Measurements from ENCODE around the gene RASSF8. TPM values are rescaled to one million over a fixed set of nuclear protein-coding genes. Genes with fewer than 3 reads are reported as not detected.

RASSF8 gene
- total RNA-seq, 4 donors from 2014 or later: 56.8 to 81.0 (median 77.3) TPM

- H3K27me3 ChIP-seq: no peaks in the 10 kb centered on the region
- intact Hi-C loops (cut with DNase I): no loop called here
- H3K9me3 ChIP-seq: no peaks in the 10 kb centered on the region
- 92% methylated on average over 1 of the region's 1 CpG for WGBS
- peaks cover 0 to 5% (median 0%) of the 10 kb centered on the region in 4 donors for H3K36me3 ChIP-seq
- H3K4me3 ChIP-seq: no peak overlapping the region
- no peak overlapping the region for H3K27ac ChIP-seq (replicated peaks in 1 of 4)
- no peak for DNase-seq (ENCODE audit: extremely low spot score)
- H3K4me1 ChIP-seq: no peaks in the 10 kb centered on the region
- TF ChIP-seq EP300 (IDR thresholded peaks at IDR 0.05) (no peak), POLR2A (IDR thresholded peaks at IDR 0.05; ENCODE audit: low read depth) (no peak), POLR2AphosphoS5 (IDR thresholded peaks at IDR 0.05) (no peak), CTCF (IDR thresholded peaks at IDR 0.05) (no peak)
Observed at GRCh38 chr12:26080911-26081310, 122.4 kb downstream of the RASSF8 start.

GRCh38 chr12:26086936-26087335 lies 128.5 kb downstream of the RASSF8 start:
- H3K4me1 ChIP-seq: no peaks in the 10 kb centered on the region
- no peak overlapping the region for H3K27ac ChIP-seq (replicated peaks in 1 of 4)
- WGBS: 93% methylated on average over 1 of the region's 1 CpG
- no peaks in the 10 kb centered on the region for H3K27me3 ChIP-seq
- H3K9me3 ChIP-seq: no peaks in the 10 kb centered on the region
- TF ChIP-seq POLR2A (IDR thresholded peaks at IDR 0.05; ENCODE audit: low read depth) (no peak), EP300 (IDR thresholded peaks at IDR 0.05) (no peak), CTCF (IDR thresholded peaks at IDR 0.05) (no peak), POLR2AphosphoS5 (IDR thresholded peaks at IDR 0.05) (no peak)
- no peak overlapping the region for H3K4me3 ChIP-seq
- intact Hi-C loops (cut with DNase I): no loop called here
- peaks cover 0 to 1% (median 0%) of the 10 kb centered on the region in 4 donors for H3K36me3 ChIP-seq
- DNase-seq (ENCODE audit: extremely low spot score): no peak

- Histone ChIP-seq H3K4me3 (no peak overlapping the region), H3K27me3 (no peaks in the 10 kb centered on the region), H3K4me1 (no peaks in the 10 kb centered on the region), H3K36me3 (no peaks in the 10 kb centered on the region), H3K27ac (replicated peaks in 1 of 4) (no peak overlapping the region), H3K9me3 (no peaks in the 10 kb centered on the region)
- TF ChIP-seq EP300 (IDR thresholded peaks at IDR 0.05): no peak
- intact Hi-C loops (cut with DNase I): no loop called here
- 81% methylated on average over 2 of the region's 2 CpGs for WGBS
- DNase-seq (ENCODE audit: extremely low spot score): no peak
Observed at GRCh38 chr12:26088998-26089397, 130.5 kb downstream of the RASSF8 start.

- WGBS: 90% methylated on average over 11 of the region's 11 CpGs
- no peaks in the 10 kb centered on the region for H3K36me3 ChIP-seq
- H3K9me3 ChIP-seq: no peaks in the 10 kb centered on the region
- no peaks in the 10 kb centered on the region for H3K4me1 ChIP-seq
- no peak overlapping the region for H3K4me3 ChIP-seq
- intact Hi-C loops (cut with DNase I): loop anchor here (10.0 kb wide), 1 partner anchor 614 kb away; no protein-coding TSS in a partner anchor
- TF ChIP-seq POLR2AphosphoS5 (IDR thresholded peaks at IDR 0.05) (no peak), EP300 (IDR thresholded peaks at IDR 0.05) (no peak), POLR2A (IDR thresholded peaks at IDR 0.05; ENCODE audit: low read depth) (no peak), CTCF (IDR thresholded peaks at IDR 0.05) (no peak)
- H3K27ac ChIP-seq (replicated peaks in 1 of 4): no peak overlapping the region
- no peaks in the 10 kb centered on the region for H3K27me3 ChIP-seq
- DNase-seq (ENCODE audit: extremely low spot score): no peak
Observed at GRCh38 chr12:26090836-26091510, 132.5 kb downstream of the RASSF8 start.

GRCh38 chr12:26091822-26092221 lies 133.3 kb downstream of the RASSF8 start:
- no peaks in the 10 kb centered on the region for H3K27me3 ChIP-seq
- no peaks in the 10 kb centered on the region for H3K36me3 ChIP-seq
- H3K4me3 ChIP-seq: no peak overlapping the region
- intact Hi-C loops (cut with DNase I): loop anchor here (10.0 kb wide), 1 partner anchor 613 kb away; no protein-coding TSS in a partner anchor
- no peak for DNase-seq (ENCODE audit: extremely low spot score)
- no peaks in the 10 kb centered on the region for H3K9me3 ChIP-seq
- H3K27ac ChIP-seq (replicated peaks in 1 of 4): no peak overlapping the region
- TF ChIP-seq POLR2A (IDR thresholded peaks at IDR 0.05; ENCODE audit: low read depth): no peak
- peak; percentile 7 to 16 (median 15) for TF ChIP-seq CTCF (IDR thresholded peaks at IDR 0.05)
- 88% methylated on average over 6 of the region's 6 CpGs for WGBS
- H3K4me1 ChIP-seq: no peaks in the 10 kb centered on the region

Measured in esophagus muscularis mucosa (tissue), 4 donors.